ENCODE data around the gene DNM1.

GRCh38 chr9:128182893-128183588, 20.1 kb upstream of the DNM1 start:
- no peak for TF ChIP-seq CTCF (IDR thresholded peaks at IDR 0.05)
- TF ChIP-seq POLR2A (IDR thresholded peaks at IDR 0.05): no peak

Measured in testis (tissue), 2 donors.